ENCODE results near the gene AHRR. TPM values are rescaled to one million over a fixed set of nuclear protein-coding genes. Genes with fewer than 3 reads are reported as not detected.

The AHRR gene
- total and polyA plus RNA-seq, 12 donors: 0.07 to 1.2 (median 0.33) TPM; not detected in 2

- Histone ChIP-seq H3K9me3 (no peaks in the 10 kb centered on the region), H3K27ac (no peak overlapping the region), H3K27me3 (peaks cover 11 to 89% (median 85%) of the 10 kb centered on the region in 7 donors), H3K4me1 (peaks cover 0 to 9% (median 0%) of the 10 kb centered on the region in 9 donors), H3K36me3 (no peaks in the 10 kb centered on the region), H3K4me3 (no peak overlapping the region)
- no peak for TF ChIP-seq CTCF (IDR thresholded peaks at IDR 0.05)
- 79 to 89% methylated on average over 13 to 24 of the region's 24 CpGs for WGBS, 2 donors
- DNase-seq (no peak), ATAC-seq (no peak)
- intact Hi-C loops (cut with DNase I): no loop called here
Measured at GRCh38 chr5:482021-482420, 160.5 kb downstream of the AHRR start.

- Histone ChIP-seq H3K27ac (no peak overlapping the region), H3K36me3 (no peaks in the 10 kb centered on the region), H3K4me3 (no peak overlapping the region), H3K9me3 (no peaks in the 10 kb centered on the region), H3K27me3 (peaks cover 6 to 85% (median 80%) of the 10 kb centered on the region in 7 donors), H3K4me1 (peaks cover 0 to 9% (median 0%) of the 10 kb centered on the region in 9 donors)
- ATAC-seq (no peak), DNase-seq (no peak)
- 95% methylated on average over 27 of the region's 27 CpGs for WGBS, 2 donors
- intact Hi-C loops (cut with DNase I): no loop called here
- no peak for TF ChIP-seq CTCF (IDR thresholded peaks at IDR 0.05)
Measured at GRCh38 chr5:482506-482905, 161.0 kb downstream of the AHRR start.

- ATAC-seq: no peak
- no peak for DNase-seq
- Histone ChIP-seq H3K27ac (no peak overlapping the region), H3K27me3 (peaks cover 1 to 82% (median 75%) of the 10 kb centered on the region in 7 donors), H3K4me3 (no peak overlapping the region), H3K36me3 (no peaks in the 10 kb centered on the region), H3K4me1 (peaks cover 0 to 9% (median 0%) of the 10 kb centered on the region in 9 donors), H3K9me3 (no peaks in the 10 kb centered on the region)
- 93 to 95% methylated on average over 26 of the region's 26 CpGs for WGBS, 2 donors
- intact Hi-C loops (cut with DNase I): no loop called here
- no peak for TF ChIP-seq CTCF (IDR thresholded peaks at IDR 0.05)
Measured at GRCh38 chr5:483011-483410, 161.5 kb downstream of the AHRR start.

DNA sequence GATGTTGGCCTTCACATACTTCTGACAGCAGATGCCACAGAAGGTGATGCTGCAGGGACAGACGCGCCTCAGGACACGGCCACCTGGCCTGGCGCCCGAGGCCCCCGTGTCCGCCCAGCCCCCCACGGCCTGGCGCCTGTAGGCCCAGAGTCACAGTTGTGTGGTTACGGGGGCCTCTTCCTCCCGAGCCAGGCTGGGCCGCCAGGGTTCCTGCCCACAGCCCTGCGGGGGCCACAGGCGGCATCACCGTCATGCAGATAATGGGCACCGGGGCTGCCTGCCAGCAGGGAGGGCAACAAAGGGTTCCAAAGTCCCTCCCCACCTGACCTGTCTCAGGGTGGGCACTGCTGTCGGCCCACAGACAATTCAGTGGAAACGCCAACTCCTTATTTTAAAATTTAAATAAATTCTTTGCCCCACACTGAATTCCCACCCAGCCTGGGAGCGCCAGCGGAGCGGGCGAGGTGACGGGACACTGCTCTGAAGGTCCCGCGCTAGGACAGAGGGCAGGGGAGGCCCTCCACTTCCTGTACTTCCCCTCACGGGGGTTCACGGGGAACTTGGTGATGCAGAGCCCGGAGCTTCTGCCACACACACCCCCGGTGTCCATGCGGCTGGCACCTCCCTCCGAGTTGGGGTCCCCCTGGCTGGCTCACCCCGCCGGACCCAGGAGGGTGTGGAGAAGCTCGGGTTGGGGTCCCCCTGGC, 162.1 kb downstream of the AHRR start:
- DNase-seq: no peak
- H3K36me3 ChIP-seq: no peaks in the 10 kb centered on the region
- H3K4me3 ChIP-seq: no peak overlapping the region
- intact Hi-C loops (cut with DNase I): no loop called here
- H3K4me1 ChIP-seq: peaks cover 0 to 9% (median 0%) of the 10 kb centered on the region in 9 donors
- H3K27me3 ChIP-seq: peaks cover 0 to 82% (median 69%) of the 10 kb centered on the region in 7 donors
- ATAC-seq: no peak
- no peak for TF ChIP-seq CTCF (IDR thresholded peaks at IDR 0.05)
- WGBS, 2 donors: 81% methylated on average over 34 of the region's 34 CpGs
- no peak overlapping the region for H3K27ac ChIP-seq
- no peaks in the 10 kb centered on the region for H3K9me3 ChIP-seq

All from heart right ventricle (tissue), 16 donors.